Measurements from ENCODE around the gene ETV3L.
"Not testable (repeated sequence)": the region's sequence is repeated elsewhere in the genome, so short reads cannot be mapped to it uniquely, and the experiment has no call there.

Gene ETV3L

GRCh38 chr1:157104598-157105293, 5.1 kb upstream of the ETV3L start:
- FAIRE-seq: no peak

GRCh38 chr1:157103268-157103667, 3.7 kb upstream of the ETV3L start:
- no peak for FAIRE-seq

- no peak for FAIRE-seq
Observed at GRCh38 chr1:157101149-157101548, 1.5 kb upstream of the ETV3L start.

GRCh38 chr1:157098987-157099632, 498 bp downstream of the ETV3L start:
- FAIRE-seq: not testable (repeated sequence)

- FAIRE-seq: no peak
Observed at GRCh38 chr1:157098519-157098918, 1.1 kb downstream of the ETV3L start.

GRCh38 chr1:157097692-157098091, 1.9 kb downstream of the ETV3L start:
- FAIRE-seq: no peak

GRCh38 chr1:157096881-157097280, 2.7 kb downstream of the ETV3L start:
- FAIRE-seq: no peak

- FAIRE-seq: no peak
Observed at GRCh38 chr1:157095551-157095950, 4.1 kb downstream of the ETV3L start.

GRCh38 chr1:157095091-157095490, 4.5 kb downstream of the ETV3L start:
- FAIRE-seq: no peak

- no peak for FAIRE-seq
Observed at GRCh38 chr1:157092831-157093230, 6.8 kb downstream of the ETV3L start.

GRCh38 chr1:157091668-157092273, 7.8 kb downstream of the ETV3L start:
- no peak for FAIRE-seq

- FAIRE-seq: no peak
Observed at GRCh38 chr1:157091186-157091585, 8.4 kb downstream of the ETV3L start.

- no peak for FAIRE-seq
Observed at GRCh38 chr1:157090771-157091170, 8.8 kb downstream of the ETV3L start.

- no peak for FAIRE-seq
Observed at GRCh38 chr1:157090196-157090647, 9.4 kb downstream of the ETV3L start.

- FAIRE-seq: no peak
Observed at GRCh38 chr1:157089789-157090188, 9.8 kb downstream of the ETV3L start.

- FAIRE-seq: no peak
Observed at GRCh38 chr1:157088607-157089006, 11.0 kb downstream of the ETV3L start.

GRCh38 chr1:157087030-157087429, 12.6 kb downstream of the ETV3L start:
- FAIRE-seq: no peak

GRCh38 chr1:157086299-157086698, 13.3 kb downstream of the ETV3L start:
- no peak for FAIRE-seq

GRCh38 chr1:157085421-157085820, 14.2 kb downstream of the ETV3L start:
- FAIRE-seq: no peak

- FAIRE-seq: no peak
Observed at GRCh38 chr1:157084720-157085119, 14.9 kb downstream of the ETV3L start.

GRCh38 chr1:157081707-157082106, 17.9 kb downstream of the ETV3L start:
- FAIRE-seq: no peak

GRCh38 chr1:157080714-157081113, 18.9 kb downstream of the ETV3L start:
- FAIRE-seq: no peak

GRCh38 chr1:157077394-157077793, 22.2 kb downstream of the ETV3L start:
- no peak for FAIRE-seq

Measured in colon (tissue), 2 donors.